H9 (cell line): ENCODE results near the gene BCL6. TPM values are rescaled to one million over a fixed set of nuclear protein-coding genes. Genes with fewer than 3 reads are reported as not detected.
A peak's percentile ranks its signal among the peaks of the same experiment; 100 is the strongest.

Source experiments
- DNase-seq: peaks from one replicate; pipeline ENCODE4 v3.0.0-alpha.2; 2017
- H2AFZ ChIP-seq: one replicate; pipeline ENCODE4 v1.6.1; 2013; ENCODE audit warnings: mild to moderate bottlenecking, low read length, control low read depth, moderate library complexity
- H2AK5ac ChIP-seq: 2 replicates; pipeline ENCODE4 v1.6.1; 2013; ENCODE audit warnings: low read length, control low read depth, mixed read lengths; ENCODE audit not compliant: insufficient read length
- H2BK120ac ChIP-seq: one replicate; pipeline ENCODE4 v1.6.1; 2013; ENCODE audit warnings: low read depth, mild to moderate bottlenecking, low read length, control low read depth, inconsistent platforms; ENCODE audit not compliant: poor library complexity, severe bottlenecking
- H2BK12ac ChIP-seq: 2 replicates; pipeline ENCODE4 v1.6.1; 2013; ENCODE audit warnings: low read length, control low read depth, mixed read lengths, low read depth; ENCODE audit not compliant: insufficient read length
- H2BK15ac ChIP-seq: 2 replicates; pipeline ENCODE4 v1.6.1; 2013; ENCODE audit warnings: low read depth, low read length, control low read depth
- H2BK20ac ChIP-seq: one replicate; pipeline ENCODE4 v1.6.1; 2013; ENCODE audit warnings: low read depth, mild to moderate bottlenecking, low read length, control low read depth, inconsistent platforms; ENCODE audit not compliant: poor library complexity, severe bottlenecking
- H2BK5ac ChIP-seq: 2 replicates; pipeline ENCODE4 v1.6.1; 2013; ENCODE audit warnings: low read length, control low read depth, mixed read lengths; ENCODE audit not compliant: insufficient read length
- H3K14ac ChIP-seq: 2 replicates; pipeline ENCODE4 v1.6.1; 2013; ENCODE audit warnings: low read length, control low read depth; ENCODE audit not compliant: insufficient read depth
- H3K18ac ChIP-seq: 2 replicates; pipeline ENCODE4 v1.6.1; 2013; ENCODE audit warnings: low read depth, mild to moderate bottlenecking, mixed read lengths, low read length, control low read depth; ENCODE audit not compliant: insufficient read length
- H3K23ac ChIP-seq: 2 replicates; pipeline ENCODE4 v1.6.1; 2013; ENCODE audit warnings: low read length, control low read depth, mixed read lengths, low read depth; ENCODE audit not compliant: insufficient read length
- H3K23me2 ChIP-seq: 2 replicates; pipeline ENCODE4 v1.6.1; 2013; ENCODE audit warnings: low read depth, mild to moderate bottlenecking, mixed read lengths, low read length, control low read depth; ENCODE audit not compliant: insufficient read length, poor library complexity, severe bottlenecking
- H3K27ac ChIP-seq: 2 replicates; pipeline ENCODE4 v1.5.1; 2013; ENCODE audit warnings: low read length, control low read depth, mixed read lengths, low read depth; ENCODE audit not compliant: insufficient read length
- H3K27me3 ChIP-seq: 2 replicates; pipeline ENCODE4 v1.6.1; 2013; ENCODE audit warnings: low read length, control low read depth, inconsistent platforms; ENCODE audit not compliant: insufficient read depth
- H3K4ac ChIP-seq: 2 replicates; pipeline ENCODE4 v1.6.1; 2013; ENCODE audit warnings: low read depth, mild to moderate bottlenecking, control low read depth, inconsistent platforms, low read length, moderate library complexity
- H3K4me1 ChIP-seq: 2 replicates; pipeline ENCODE4 v1.6.1; 2013; ENCODE audit warnings: low read length, control low read depth, inconsistent platforms; ENCODE audit not compliant: insufficient read depth
- H3K4me2 ChIP-seq: 2 replicates; pipeline ENCODE4 v1.6.1; 2013; ENCODE audit warnings: low read length, control low read depth, mixed read lengths; ENCODE audit not compliant: insufficient read length, insufficient read depth
- H3K56ac ChIP-seq: 2 replicates; pipeline ENCODE4 v1.6.1; 2013; ENCODE audit warnings: low read depth, mild to moderate bottlenecking, mixed read lengths, low read length, control low read depth; ENCODE audit not compliant: insufficient read length
- H3K79me1 ChIP-seq: 2 replicates; pipeline ENCODE4 v1.6.1; 2013; ENCODE audit warnings: low read depth, mild to moderate bottlenecking, moderate library complexity, low read length, control low read depth, inconsistent platforms; ENCODE audit not compliant: insufficient read depth, poor library complexity, severe bottlenecking
- H3K79me2 ChIP-seq: 2 replicates; pipeline ENCODE4 v1.6.1; 2013; ENCODE audit warnings: low read length, control low read depth, inconsistent platforms; ENCODE audit not compliant: insufficient read depth
- H3K9ac ChIP-seq: 2 replicates; pipeline ENCODE4 v1.6.1; 2013; ENCODE audit warnings: low read length, control low read depth, mixed read lengths; ENCODE audit not compliant: insufficient read length; ENCODE audit errors: extremely low read depth
- H3K9me3 ChIP-seq: one replicate; pipeline ENCODE4 v1.6.1; 2013; ENCODE audit warnings: low read depth, low read length, inconsistent platforms; ENCODE audit not compliant: control insufficient read depth
- H3T11ph ChIP-seq: one replicate; pipeline ENCODE4 v1.6.1; 2013; ENCODE audit warnings: mild to moderate bottlenecking, low read length, control low read depth, inconsistent platforms
- H4K20me1 ChIP-seq: one replicate; pipeline ENCODE4 v1.6.1; 2013; ENCODE audit not compliant: control insufficient read depth, insufficient read length, insufficient read depth
- H4K5ac ChIP-seq: 2 replicates; pipeline ENCODE4 v1.6.1; 2013; ENCODE audit warnings: low read depth, mild to moderate bottlenecking, mixed read lengths, low read length, control low read depth; ENCODE audit not compliant: insufficient read length
- H4K8ac ChIP-seq: replicated peaks from 2 replicates; pipeline ENCODE4 v1.6.1; 2013; ENCODE audit warnings: low read length, control low read depth, mixed read lengths, low read depth; ENCODE audit not compliant: insufficient read length
- H4K91ac ChIP-seq: 2 replicates; pipeline ENCODE4 v1.6.1; 2013; ENCODE audit warnings: low read depth, mild to moderate bottlenecking, moderate library complexity, mixed read lengths, low read length, control low read depth; ENCODE audit not compliant: insufficient read length
- H3K27ac Mint-ChIP-seq, 3 experiments: 2 replicates in 2 of 3; 3 replicates in 1 of 3; pipeline ENCODE4 v1.8.0; 2020 to 2021; ENCODE audit warnings: mixed read lengths in 3 of 3, mild to moderate bottlenecking in 1 of 3, moderate library complexity in 1 of 3
- H3K27me3 Mint-ChIP-seq: 2 replicates; pipeline ENCODE4 v1.8.0; 2021; ENCODE audit warnings: low read depth, mild to moderate bottlenecking, moderate library complexity, mixed read lengths
- H3K36me3 Mint-ChIP-seq, 3 experiments: 2 replicates in 2 of 3; 3 replicates in 1 of 3; pipeline ENCODE4 v1.8.0; 2020 to 2021; ENCODE audit warnings: low read depth in 3 of 3, mixed read lengths in 3 of 3; ENCODE audit not compliant: insufficient read depth in 1 of 3
- H3K4me1 Mint-ChIP-seq, 2 experiments: 2 replicates each; pipeline ENCODE4 v1.8.0; 2020; ENCODE audit warnings: mixed read lengths in 2 of 2
- H3K4me3 Mint-ChIP-seq, 2 experiments: 2 replicates in 1 of 2; 3 replicates in 1 of 2; pipeline ENCODE4 v1.8.0; 2020 to 2021; ENCODE audit warnings: mild to moderate bottlenecking in 2 of 2, mixed read lengths in 2 of 2, moderate library complexity in 1 of 2
- H3K9me3 Mint-ChIP-seq, 2 experiments: 2 replicates in 1 of 2; 3 replicates in 1 of 2; pipeline ENCODE4 v1.8.0; 2020; ENCODE audit warnings: mild to moderate bottlenecking in 2 of 2, mixed read lengths in 2 of 2, moderate library complexity in 1 of 2
- WGBS: extraction: QIAGEN DNeasy Blood & Tissue Kit; methylation state at CpG from one replicate; pipeline ENCODE4 v1.1.7; 2013; ENCODE audit warnings: missing lambda C conversion rate, low lambda C conversion rate, mixed read lengths; ENCODE audit not compliant: insufficient read length; ENCODE audit errors: extremely low coverage; 5-methylcytosine and 5-hydroxymethylcytosine counted together
- total RNA-seq: library from RNA; stranded (reverse); gene quantifications from 2 replicates; pipeline ENCODE4 v1.2.1, GENCODE V29; 2021
- TF ChIP-seq, protein P1 (sequence below): fragments of 200-600 bp; sonication (generic); conservative IDR thresholded peaks from 3 replicates; pipeline ENCODE4 v1.8.0; 2021; ENCODE audit warnings: antibody characterized with exemption, mild to moderate bottlenecking

BCL6 gene
- total RNA-seq, 1 experiment from 2014 or later, result 3.4 TPM

DNA sequence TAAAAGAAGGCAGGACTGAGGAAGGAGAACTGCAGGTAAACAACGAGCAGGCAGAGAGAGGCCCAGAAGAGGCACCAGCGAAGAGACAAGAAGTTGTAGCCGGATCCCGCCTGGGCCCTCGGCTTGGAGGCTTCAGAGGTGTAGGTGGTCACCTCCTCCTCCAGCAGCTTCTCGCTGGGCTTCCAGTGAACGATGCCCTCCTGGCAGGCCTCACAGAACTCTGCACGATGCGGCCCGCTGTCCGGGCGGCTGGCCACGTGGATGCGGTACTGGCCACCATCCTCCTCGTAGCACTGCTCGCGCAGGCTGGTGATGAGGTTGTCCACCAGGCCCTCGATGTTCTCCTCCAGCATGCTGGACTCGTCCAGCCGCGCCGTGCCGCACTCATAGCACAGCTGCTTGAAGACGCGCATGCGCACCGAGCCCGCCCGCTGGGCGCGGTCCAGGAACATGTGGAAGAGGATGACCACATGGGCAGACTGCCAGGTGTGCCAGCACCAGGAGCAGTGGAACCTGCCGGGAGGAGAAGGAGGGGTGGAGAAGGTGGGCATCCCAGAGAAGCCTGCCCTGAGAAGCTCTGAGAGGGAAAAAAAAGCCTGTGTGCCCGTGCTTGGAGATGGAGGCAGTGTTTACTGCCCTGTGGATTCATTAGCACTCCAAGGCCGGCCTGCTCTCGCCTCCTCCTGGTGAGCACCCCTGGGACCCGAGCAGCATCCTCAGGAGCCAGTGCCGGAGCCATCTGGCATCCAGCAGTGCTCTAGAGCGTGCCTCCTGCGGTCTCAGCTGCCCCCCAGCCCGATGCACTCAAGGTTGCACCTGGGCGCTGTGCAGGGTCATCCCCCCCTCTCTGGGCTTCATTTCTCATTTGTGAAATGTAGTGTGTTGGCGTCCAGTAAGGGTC is 46.5 kb downstream of the BCL6 start:
- no peaks in the 10 kb centered on the region for H3K9me3 ChIP-seq
- H3K23ac ChIP-seq, result no peak overlapping the region
- peak overlapping the region in 1 of 3 experiments; percentile 72; a peak in 1 of 7 replicates for H3K27ac Mint-ChIP-seq
- H3K27ac ChIP-seq, result no peak overlapping the region
- no peaks in the 10 kb centered on the region; a peak in 2 of 5 replicates for H3K9me3 Mint-ChIP-seq
- no peak overlapping the region for H3T11ph ChIP-seq
- no peak overlapping the region for H4K91ac ChIP-seq
- H3K56ac ChIP-seq, result no peak overlapping the region
- H2BK12ac ChIP-seq, result no peak overlapping the region
- no peak overlapping the region for H2BK15ac ChIP-seq
- no peak overlapping the region for H3K4me3 Mint-ChIP-seq
- no peak overlapping the region for H2AFZ ChIP-seq
- no peaks in the 10 kb centered on the region for H4K20me1 ChIP-seq
- H3K79me2 ChIP-seq, result no peaks in the 10 kb centered on the region
- no peaks in the 10 kb centered on the region for H3K79me1 ChIP-seq
- no peak overlapping the region for H2AK5ac ChIP-seq
- no peak for DNase-seq
- H3K27me3 Mint-ChIP-seq, result peaks cover 12% of the 10 kb centered on the region
- H3K4me1 Mint-ChIP-seq, result no peaks in the 10 kb centered on the region
- TF ChIP-seq, protein P1, sequence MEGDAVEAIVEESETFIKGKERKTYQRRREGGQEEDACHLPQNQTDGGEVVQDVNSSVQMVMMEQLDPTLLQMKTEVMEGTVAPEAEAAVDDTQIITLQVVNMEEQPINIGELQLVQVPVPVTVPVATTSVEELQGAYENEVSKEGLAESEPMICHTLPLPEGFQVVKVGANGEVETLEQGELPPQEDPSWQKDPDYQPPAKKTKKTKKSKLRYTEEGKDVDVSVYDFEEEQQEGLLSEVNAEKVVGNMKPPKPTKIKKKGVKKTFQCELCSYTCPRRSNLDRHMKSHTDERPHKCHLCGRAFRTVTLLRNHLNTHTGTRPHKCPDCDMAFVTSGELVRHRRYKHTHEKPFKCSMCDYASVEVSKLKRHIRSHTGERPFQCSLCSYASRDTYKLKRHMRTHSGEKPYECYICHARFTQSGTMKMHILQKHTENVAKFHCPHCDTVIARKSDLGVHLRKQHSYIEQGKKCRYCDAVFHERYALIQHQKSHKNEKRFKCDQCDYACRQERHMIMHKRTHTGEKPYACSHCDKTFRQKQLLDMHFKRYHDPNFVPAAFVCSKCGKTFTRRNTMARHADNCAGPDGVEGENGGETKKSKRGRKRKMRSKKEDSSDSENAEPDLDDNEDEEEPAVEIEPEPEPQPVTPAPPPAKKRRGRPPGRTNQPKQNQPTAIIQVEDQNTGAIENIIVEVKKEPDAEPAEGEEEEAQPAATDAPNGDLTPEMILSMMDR, result no peak
- H2BK20ac ChIP-seq, result no peak overlapping the region
- H2BK120ac ChIP-seq, result no peak overlapping the region
- H3K9ac ChIP-seq, result no peak overlapping the region
- H3K4me2 ChIP-seq, result no peak overlapping the region
- no CpG with 5 or more reads among the region's 42 CpGs for WGBS
- no peaks in the 10 kb centered on the region for H3K36me3 Mint-ChIP-seq
- H3K27me3 ChIP-seq, result no peaks in the 10 kb centered on the region
- H3K4me1 ChIP-seq, result no peaks in the 10 kb centered on the region
- no peak overlapping the region for H3K4ac ChIP-seq
- no peak overlapping the region for H3K14ac ChIP-seq
- no peak overlapping the region for H3K18ac ChIP-seq
- H2BK5ac ChIP-seq, result no peak overlapping the region
- H4K8ac ChIP-seq, result no peak overlapping the region
- no peaks in the 10 kb centered on the region for H3K23me2 ChIP-seq
- H4K5ac ChIP-seq, result no peak overlapping the region
